HG03175 (cell line): ENCODE data around the gene CREB3L2.
"Not testable (repeated sequence)": the region's sequence is repeated elsewhere in the genome, so short reads cannot be mapped to it uniquely, and the experiment has no call there.

Experiments
- ATAC-seq: cut with Tn5 transposase; IDR thresholded peaks from one replicate; pipeline ENCODE4 v1.9.1; 2021; ENCODE audit warnings: mild to moderate bottlenecking, moderate library complexity; ENCODE audit not compliant: unreplicated experiment

The CREB3L2 gene

DNA sequence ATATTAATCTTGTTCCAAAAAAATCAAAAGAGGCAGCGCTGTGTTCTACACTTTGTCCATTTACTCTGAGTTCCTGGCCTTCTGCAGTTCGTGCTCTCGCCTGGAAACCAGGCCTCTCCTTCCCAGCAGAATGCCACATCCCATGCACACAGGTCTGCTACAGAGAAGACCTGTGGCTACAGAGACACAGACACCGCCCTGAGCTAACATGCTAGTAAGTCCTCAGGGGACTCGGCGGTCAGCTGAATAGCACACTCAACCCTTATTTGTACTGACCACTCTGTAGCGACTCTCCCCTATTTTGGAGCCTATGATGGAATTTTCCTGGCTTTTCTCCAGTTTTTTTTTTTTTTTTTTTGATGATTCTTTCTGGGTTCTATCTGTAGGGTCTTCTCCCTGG lies 12.8 kb downstream of the CREB3L2 start:
- ATAC-seq: no peak

- ATAC-seq: peak; percentile 34
These were observed 13.9 kb downstream of the CREB3L2 start for GRCh38 chr7:137987968-137988367.

DNA sequence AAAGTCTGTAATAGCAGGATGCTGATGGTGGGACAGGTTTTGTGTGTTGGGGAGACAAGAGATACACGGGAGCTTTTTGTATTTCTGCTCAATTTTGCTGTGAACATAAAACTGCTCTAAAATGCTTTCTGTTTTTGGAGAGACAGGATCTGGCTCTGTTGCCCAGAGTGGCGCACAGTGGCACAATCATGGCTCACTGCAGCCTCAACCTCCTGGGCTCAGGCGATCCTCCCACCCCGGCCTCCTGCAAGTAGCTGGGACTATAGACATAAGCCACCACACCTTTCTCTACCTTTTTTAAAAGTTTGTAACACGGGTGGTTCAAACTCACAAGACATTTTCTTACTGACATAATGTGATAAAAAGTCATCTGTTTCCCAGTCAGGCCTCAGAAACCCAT lies 14.3 kb downstream of the CREB3L2 start:
- ATAC-seq: no peak

- ATAC-seq: no peak
These were observed 14.9 kb downstream of the CREB3L2 start for GRCh38 chr7:137987018-137987349.

DNA sequence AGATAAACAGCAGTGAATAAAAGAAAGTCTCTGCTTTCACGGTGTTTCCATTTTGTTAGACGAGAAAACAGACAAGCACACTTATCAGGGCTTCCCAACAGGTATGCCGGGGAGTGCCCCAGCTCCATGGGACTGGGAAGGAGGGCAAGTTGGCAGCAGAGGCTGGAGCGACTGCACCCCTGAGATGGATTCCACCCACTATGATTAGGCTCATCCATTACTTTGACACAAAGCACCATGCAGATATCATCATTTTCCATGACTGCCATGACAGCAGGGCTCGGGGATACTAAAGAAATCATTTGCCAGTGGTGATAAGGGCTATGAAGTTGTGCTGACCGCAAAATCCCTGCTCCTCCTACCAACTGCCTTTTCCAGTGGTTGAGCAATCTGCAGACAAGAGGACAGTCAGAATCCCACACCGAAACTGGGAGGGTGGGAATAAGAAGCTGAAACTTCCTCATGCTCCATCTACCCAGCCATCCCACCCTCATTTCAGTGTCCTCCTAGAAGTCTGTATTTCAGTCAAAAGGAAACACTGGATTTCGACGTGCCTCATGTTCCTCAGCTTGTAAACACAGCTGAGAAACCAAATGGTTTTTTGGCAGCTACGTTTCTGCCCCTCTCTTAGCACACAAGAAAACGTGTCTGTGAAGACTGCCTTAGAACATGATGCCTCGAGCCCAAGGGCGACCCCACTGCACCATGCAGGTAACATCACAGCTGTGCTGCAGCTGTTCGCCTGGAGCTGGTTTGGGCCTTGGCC lies 15.5 kb downstream of the CREB3L2 start:
- ATAC-seq: no peak

DNA sequence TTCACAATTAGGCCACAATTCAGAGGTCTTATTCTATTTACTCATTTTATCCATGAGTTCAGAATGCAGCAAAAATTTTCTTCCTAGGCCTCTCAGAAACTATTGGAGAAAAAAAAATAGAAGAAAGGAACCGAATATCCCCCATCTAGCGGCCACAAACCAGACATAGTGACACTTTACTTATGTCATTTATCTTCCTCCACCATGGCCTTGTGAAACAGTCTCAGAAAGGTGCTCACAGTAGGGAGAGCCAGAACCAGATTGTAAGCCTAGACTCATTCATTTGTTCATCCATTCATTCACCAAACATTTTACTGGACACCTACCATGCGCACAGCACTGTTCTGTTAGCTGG lies 16.0 kb downstream of the CREB3L2 start:
- ATAC-seq: peak; percentile 57

DNA sequence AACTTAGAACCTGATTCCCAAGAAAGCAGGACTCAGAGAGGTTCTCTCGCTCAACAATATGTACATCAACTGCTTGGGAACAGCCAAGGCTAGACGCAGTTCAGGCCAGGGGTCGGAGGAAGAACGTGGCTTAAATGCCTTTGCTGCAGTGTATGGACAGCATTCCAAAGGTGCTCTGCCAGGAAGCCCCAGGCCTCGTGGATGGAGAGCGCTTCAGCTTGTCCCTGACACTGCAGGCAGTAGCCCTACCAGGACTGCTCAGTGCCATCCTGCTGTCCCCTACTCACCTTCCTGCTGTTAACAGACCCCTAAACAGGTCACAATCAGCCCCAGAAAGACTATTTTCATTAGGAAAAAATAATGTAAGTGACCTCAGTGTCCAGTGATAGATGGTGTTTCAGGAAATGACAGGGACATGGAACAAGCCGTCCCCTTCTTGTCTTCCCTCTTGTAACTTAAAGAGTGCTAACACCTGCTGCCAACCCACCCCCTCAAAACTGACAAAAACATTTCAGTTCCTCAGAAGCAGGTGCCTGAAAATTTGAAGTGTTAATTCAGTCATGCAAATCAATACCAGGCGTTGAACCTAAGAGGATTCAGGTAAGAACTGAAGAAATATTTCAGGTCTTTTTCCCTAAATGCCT lies 16.5 kb downstream of the CREB3L2 start:
- ATAC-seq: peak; percentile 58

- ATAC-seq: no peak
These were observed 17.5 kb downstream of the CREB3L2 start for GRCh38 chr7:137984181-137985041.

GRCh38 chr7:137983323-137984008 lies 18.4 kb downstream of the CREB3L2 start:
- no peak for ATAC-seq

DNA sequence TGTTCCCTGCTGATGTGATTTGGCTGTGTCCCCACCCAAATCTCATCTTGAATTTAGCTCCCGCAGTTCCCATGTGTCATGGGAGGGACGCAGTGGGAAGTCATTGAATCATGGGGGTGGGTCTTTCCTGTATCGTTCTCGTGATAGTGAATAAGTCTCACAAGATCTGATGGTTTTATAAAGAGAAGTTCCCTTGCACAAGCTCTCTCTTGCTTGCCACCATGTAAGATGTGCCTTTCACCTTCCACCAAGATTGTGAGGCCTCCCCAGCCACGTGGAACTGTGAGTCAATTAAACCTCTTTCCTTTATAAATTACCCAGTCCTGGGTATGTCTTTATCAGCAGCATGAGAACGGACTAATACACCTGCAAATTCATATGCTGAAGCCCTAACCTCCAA lies 19.5 kb downstream of the CREB3L2 start:
- ATAC-seq: not testable (repeated sequence)

DNA sequence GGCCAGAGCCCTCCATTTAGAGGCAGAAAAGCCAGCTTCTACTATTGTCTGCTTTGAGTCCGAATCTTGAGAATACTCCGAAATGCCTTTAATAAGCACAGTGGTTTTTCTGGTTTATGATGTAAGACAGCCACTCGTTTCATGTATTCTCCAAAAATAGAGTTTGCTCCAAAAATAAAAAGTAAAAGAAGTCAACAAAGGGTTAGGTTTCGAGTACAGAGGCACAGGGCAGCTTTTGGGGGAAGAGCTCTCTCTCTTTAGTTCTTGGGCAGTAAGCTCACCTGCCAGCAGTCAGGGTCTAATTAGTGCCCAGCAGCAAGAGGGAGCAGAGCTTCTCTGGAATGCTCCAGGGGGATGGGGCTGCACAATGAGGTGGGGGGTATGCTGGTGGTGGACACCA lies 20.2 kb downstream of the CREB3L2 start:
- peak; percentile 46 for ATAC-seq

DNA sequence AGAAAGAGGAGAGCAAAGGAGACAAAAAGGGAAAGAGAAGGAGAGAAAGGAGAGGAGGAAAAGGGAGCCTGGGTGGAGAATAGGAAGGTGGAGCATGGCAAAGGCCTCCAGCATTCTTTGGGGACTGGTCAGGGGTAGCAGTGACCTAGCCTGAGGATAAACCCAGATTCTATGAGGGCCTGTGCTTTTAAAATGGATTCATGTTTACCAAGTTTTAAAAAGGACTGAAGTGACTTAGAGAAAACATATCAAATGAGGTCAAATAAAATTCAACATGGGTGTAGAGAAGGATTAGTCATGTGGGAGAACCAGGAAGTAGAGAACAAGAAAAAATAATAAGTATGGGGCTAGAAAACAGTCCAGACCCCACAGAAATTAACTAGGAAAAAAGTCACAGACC lies 20.7 kb downstream of the CREB3L2 start:
- peak; percentile 3 for ATAC-seq

DNA sequence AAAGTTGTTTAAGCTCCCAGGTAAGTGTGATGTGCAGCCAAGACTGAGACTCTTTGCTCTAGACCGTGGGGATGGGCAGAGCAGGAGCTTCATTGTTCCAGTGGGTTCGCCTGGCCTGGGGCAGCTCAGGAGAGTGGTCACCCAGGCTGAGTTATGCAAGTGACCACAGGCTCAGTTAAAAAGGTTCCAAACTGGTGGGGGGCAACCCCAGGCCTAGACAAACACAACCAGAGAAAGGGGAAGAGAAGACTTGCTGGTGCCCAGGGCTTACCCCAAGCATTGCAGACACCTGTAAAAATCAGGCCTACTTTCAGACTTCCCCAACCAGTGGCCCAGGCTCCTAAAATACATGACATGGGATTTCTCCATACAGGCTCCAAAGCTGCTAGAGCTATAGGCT lies 21.6 kb downstream of the CREB3L2 start:
- no peak for ATAC-seq

GRCh38 chr7:137978464-137979237 lies 23.2 kb downstream of the CREB3L2 start:
- ATAC-seq: no peak

DNA sequence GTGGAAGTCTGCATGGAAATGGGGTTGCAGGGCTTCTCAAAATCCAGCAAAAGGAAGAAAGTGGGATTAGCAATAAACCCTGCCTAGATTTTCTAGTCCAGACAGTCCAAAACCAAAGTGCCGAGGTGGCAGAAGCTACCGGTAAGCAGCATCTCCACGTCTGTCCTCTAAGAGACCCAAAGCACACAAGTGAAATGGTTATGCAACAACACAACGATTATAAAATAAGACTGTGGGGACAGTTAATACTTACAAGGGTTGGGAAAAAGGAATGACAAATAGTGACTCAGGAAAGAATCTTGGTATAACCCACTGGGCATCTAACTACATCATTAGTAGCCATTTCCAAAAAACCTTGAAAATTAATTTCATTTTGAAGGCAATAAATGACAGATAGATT lies 24.7 kb downstream of the CREB3L2 start:
- ATAC-seq: no peak

GRCh38 chr7:137976696-137977095 lies 25.2 kb downstream of the CREB3L2 start:
- no peak for ATAC-seq

- no peak for ATAC-seq
These were observed 25.7 kb downstream of the CREB3L2 start for GRCh38 chr7:137976232-137976631.

GRCh38 chr7:137975768-137976167 lies 26.1 kb downstream of the CREB3L2 start:
- ATAC-seq: no peak

- ATAC-seq: no peak
These were observed 26.7 kb downstream of the CREB3L2 start for GRCh38 chr7:137975221-137975620.

DNA sequence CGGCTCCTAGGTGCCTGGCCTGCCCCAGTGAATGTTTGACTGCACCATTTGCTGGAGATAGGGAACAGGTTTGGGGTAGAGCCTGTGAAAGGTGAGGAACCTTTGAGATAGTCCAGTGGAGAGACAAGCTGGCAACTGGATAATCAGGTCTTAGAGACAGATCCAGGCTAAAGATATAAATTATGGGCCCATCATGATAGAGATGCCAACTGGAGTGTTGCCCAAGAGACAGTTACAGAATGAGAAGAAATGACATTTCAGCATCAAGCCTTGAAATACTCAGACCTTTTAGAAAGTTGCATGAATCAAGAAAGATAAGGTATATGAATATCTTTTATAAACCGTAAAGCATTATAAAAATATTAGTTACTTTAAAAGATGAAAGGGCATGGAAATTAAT lies 27.1 kb downstream of the CREB3L2 start:
- no peak for ATAC-seq
